Testis (tissue), 2 donors: ENCODE data around the gene FANCD2.

Experiments
- POLR2A ChIP-seq: fragments of 450-650 bp; IDR thresholded peaks from one replicate; pipeline ENCODE4 v1.6.1; 2017; ENCODE audit warnings: antibody characterized with exemption, mild to moderate bottlenecking, moderate library complexity
- TF ChIP-seq, protein P1 (sequence below), 3 experiments: fragments of 450-650 bp in 2 of 3; fragments of 200-600 bp in 1 of 3; sonication (generic) in 1 of 3; IDR thresholded peaks; one replicate each; pipeline ENCODE4 v1.5.1; 2016 to 2019; ENCODE audit warnings: antibody characterized with exemption in 3 of 3, mild to moderate bottlenecking in 2 of 3, moderate library complexity in 1 of 3

DNA sequence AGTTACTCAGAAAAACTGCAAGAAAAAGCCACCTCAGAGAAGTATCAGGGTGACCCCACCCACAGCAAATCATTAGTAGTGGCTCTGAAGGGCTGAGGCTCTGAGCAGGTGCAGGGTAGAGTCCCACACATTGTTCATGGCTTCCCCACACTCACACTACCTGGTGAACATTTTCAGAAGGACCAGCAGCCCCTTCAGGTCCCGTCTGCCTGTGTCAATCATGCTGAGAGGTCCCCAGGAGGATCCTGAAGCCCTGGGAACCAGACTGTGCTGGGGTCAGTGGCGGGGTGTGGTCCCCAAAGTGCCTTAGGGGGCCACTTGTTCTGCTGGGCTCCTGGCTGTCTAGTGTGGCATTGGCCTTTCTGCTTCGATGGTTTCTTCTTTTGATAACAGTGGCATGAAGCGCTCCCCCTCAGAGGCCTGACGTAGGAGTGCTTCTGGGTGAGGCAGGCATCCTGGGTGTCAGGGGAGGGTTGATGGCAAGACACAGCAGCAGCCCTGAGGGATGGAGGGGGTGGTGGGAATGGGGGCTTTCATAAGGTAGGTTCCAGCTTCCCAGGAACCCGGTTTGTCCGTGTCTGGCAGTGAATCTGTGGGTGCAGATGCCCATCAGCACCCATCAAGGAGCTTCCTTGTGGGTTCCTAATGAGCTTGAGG is 19.0 kb upstream of the FANCD2 start:
- TF ChIP-seq, protein P1, sequence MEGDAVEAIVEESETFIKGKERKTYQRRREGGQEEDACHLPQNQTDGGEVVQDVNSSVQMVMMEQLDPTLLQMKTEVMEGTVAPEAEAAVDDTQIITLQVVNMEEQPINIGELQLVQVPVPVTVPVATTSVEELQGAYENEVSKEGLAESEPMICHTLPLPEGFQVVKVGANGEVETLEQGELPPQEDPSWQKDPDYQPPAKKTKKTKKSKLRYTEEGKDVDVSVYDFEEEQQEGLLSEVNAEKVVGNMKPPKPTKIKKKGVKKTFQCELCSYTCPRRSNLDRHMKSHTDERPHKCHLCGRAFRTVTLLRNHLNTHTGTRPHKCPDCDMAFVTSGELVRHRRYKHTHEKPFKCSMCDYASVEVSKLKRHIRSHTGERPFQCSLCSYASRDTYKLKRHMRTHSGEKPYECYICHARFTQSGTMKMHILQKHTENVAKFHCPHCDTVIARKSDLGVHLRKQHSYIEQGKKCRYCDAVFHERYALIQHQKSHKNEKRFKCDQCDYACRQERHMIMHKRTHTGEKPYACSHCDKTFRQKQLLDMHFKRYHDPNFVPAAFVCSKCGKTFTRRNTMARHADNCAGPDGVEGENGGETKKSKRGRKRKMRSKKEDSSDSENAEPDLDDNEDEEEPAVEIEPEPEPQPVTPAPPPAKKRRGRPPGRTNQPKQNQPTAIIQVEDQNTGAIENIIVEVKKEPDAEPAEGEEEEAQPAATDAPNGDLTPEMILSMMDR (IDR thresholded peaks at IDR 0.05): no peak
- TF ChIP-seq POLR2A: no peak
